ENCODE measurements around the gene PKD2L1.

PKD2L1 gene

DNA sequence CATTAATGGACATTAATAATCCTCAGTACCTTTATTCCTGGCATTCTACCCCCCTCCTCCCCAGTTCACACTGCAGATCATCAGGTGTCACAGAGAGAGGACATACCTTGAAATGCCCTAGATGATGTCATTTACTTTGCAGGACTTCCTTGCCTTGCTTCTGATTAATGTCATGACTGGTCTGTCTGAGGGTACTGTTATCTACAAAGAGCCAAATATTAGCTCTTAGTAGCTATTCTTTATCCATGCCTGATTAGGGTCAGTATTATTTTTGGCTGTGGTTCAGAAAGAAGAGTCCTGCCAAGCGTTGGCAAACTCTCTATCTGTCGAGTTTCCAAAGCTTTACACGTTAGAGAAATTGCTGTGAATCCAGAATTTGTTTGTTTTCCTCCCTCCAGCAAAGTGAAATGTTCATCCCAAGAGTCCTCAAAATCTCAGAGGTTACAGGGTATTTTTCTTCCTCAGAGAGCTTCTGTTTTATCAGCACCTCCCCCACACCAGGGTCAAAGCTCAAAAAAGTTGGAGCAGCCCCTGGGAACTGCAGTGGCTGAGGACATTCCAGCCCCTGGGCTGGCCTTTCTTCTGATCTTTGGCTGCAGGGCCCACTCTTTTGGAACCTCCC is 29.6 kb upstream of the PKD2L1 start:
- H4K20me1 ChIP-seq = peaks cover 0 to 100% (median 58%) of the 10 kb centered on the region in 11 experiments; a peak in 17 of 22 replicates
- H3K27ac ChIP-seq = no peak overlapping the region
- H3K27me3 ChIP-seq = no peaks in the 10 kb centered on the region
- H3K4me2 ChIP-seq = no peak overlapping the region
- no peak overlapping the region for H3K4me3 ChIP-seq
- TF ChIP-seq Cebpa-rat (IDR thresholded peaks at IDR 0.05) = no peak
- no peak overlapping the region for H3K9ac ChIP-seq
- H3K36me3 ChIP-seq = peaks cover 73 to 100% (median 96%) of the 10 kb centered on the region in 11 experiments
- no peaks in the 10 kb centered on the region for H3K9me3 ChIP-seq (replicated peaks in 1 of 11)
- H3K4me1 ChIP-seq = peaks cover 0 to 33% (median 1%) of the 10 kb centered on the region in 10 experiments; a peak in 9 of 20 replicates

DNA sequence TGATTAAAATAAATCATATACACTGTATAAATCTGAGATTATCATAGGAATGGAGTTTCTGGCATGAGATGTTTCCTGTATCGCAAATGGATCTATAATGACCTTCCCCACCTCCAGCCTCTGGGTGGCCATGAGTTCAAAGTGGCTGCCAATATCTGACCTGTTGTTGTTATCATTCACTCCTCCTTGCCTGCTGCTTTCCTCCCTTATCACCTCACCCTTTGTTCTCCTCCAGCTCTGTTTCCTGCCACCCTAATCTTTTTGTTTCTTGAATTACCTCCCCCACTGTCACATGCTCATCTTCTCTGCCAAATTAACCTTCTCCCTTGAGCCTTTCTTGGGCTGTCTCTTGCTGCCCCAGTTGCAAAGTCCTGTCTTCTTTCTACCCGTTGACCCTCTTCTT is 29.0 kb upstream of the PKD2L1 start:
- Histone ChIP-seq H3K4me2 (no peak overlapping the region), H3K4me1 (peaks cover 0 to 27% (median 0%) of the 10 kb centered on the region in 10 experiments; a peak in 3 of 20 replicates), H3K9me3 (replicated peaks in 1 of 11) (no peaks in the 10 kb centered on the region), H3K9ac (no peak overlapping the region), H3K27me3 (no peaks in the 10 kb centered on the region), H3K4me3 (no peak overlapping the region), H3K27ac (no peak overlapping the region), H4K20me1 (peaks cover 0 to 100% (median 60%) of the 10 kb centered on the region in 11 experiments; a peak in 17 of 22 replicates), H3K36me3 (peaks cover 79 to 100% (median 98%) of the 10 kb centered on the region in 11 experiments)
- TF ChIP-seq Cebpa-rat (IDR thresholded peaks at IDR 0.05) = no peak

DNA sequence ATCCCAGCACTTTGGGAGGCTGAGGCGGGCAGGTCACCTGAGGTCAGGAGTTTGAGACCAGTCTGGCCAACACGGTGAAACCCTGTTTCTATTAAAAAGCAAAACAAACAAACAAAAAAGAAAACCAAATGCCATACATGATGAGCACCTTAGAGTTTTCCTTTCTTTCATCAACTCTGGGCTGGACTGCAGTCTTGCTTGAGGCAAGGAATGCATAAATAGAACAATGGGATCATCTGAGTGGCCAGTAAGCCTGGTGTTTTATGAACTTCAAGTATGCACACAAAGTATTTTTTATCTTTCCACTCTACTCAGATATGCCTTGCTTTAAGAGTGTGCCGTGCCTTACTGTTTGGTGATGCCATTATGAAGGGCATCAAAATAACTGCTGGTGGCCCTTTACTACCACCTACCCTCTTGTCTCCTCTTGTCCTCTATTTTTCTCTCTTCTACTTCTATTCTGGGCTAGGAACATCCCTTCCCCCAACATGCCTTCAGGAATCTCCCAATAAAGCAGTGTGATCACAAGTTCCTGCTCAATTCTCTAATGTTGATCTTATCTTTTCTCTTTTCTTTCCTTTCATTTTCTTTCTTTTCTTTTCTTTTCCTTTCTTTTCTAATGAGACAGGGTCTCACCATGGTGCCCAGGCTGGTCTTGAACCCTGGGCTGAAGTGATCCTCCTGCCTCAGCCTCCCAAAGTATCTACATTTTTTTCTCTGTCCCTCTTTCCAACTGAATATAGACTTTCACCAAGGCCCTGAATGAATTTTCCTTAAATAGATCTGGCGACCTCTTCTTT is 27.2 kb upstream of the PKD2L1 start:
- H3K9me3 ChIP-seq (replicated peaks in 1 of 11) = no peaks in the 10 kb centered on the region
- no peak overlapping the region for H3K4me2 ChIP-seq
- no peaks in the 10 kb centered on the region for H3K27me3 ChIP-seq
- no peak overlapping the region for H3K27ac ChIP-seq
- no peak for TF ChIP-seq Cebpa-rat (IDR thresholded peaks at IDR 0.05)
- H3K4me1 ChIP-seq = peaks cover 0 to 11% (median under 1%) of the 10 kb centered on the region in 10 experiments; a peak in 5 of 20 replicates
- peaks cover 0 to 100% (median 57%) of the 10 kb centered on the region in 11 experiments; a peak in 19 of 22 replicates for H4K20me1 ChIP-seq
- 0 out of 22 replicates have a peak overlapping the region, but pooled peaks of 1 of the 11 experiments have one; percentile 12 for H3K9ac ChIP-seq
- H3K36me3 ChIP-seq = peaks cover 95 to 100% (median 98%) of the 10 kb centered on the region in 11 experiments
- no peak overlapping the region for H3K4me3 ChIP-seq

DNA sequence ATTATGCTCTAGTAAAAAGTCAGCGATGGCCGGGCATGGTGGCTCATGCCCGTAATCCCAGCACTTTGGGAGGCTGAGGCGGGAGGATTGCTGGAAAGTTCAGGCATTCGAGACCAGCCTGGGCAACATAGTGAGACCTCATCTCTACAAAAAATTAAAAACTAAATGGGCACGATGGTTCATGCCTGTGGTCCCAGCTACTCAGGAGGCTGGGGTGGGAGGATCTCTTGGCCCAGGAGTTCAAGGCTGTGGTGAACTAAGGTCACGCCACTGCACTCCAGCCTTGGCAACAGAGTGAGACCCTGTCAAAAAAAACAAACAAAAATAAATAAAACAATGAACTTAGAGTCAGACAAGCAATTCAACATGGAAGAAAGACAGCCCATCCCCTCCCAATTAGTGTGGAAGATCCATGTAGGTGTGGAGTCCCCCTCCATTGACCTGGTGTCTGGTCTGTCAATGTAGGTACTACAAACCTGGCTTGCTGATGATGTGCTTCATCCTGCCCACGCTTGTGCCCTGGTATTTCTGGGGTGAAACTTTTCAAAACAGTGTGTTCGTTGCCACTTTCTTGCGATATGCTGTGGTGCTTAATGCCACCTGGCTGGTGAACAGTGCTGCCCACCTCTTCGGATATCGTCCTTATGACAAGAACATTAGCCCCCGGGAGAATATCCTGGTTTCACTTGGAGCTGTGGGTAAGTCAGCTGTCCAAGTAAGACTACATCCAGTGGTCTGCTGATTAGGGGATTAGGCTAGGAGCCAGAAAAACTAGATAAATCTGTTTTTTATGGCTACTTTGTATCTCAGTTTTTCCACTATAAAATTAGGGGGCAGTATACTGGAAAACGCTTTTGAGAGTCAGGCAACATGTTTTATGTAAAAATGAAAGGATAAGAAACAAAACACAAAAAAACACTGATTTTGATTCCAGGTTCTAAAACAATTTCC is 26.3 kb upstream of the PKD2L1 start:
- no peak overlapping the region for H3K9ac ChIP-seq
- H3K27ac ChIP-seq = no peak overlapping the region
- no peak for TF ChIP-seq Cebpa-rat (IDR thresholded peaks at IDR 0.05)

DNA sequence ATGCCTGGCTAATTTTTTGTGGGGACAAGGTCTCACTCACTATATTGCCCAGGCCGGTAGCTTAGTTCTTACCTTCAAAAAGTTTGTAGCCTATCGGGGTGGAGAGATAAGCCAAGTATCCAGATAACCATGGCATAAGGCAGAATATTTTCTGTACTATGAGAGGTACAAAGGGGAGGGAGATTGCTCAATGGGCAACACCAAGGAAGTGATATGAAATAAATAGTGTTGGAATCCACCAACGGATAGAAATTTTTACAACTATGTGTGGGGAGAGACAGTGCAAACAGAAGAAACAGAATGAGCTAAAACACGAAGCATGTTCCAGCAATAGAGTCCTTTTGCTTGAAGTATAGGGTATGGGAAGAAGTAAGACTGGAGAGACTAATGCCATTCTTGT is 25.1 kb upstream of the PKD2L1 start:
- no peak overlapping the region for H3K27ac ChIP-seq
- peaks cover 12 to 28% (median 18%) of the 10 kb centered on the region in 10 experiments for H3K4me1 ChIP-seq
- peaks cover 14 to 100% (median 70%) of the 10 kb centered on the region in 11 experiments; a peak in 20 of 22 replicates for H4K20me1 ChIP-seq
- H3K27me3 ChIP-seq = no peaks in the 10 kb centered on the region
- H3K4me3 ChIP-seq = no peak overlapping the region
- TF ChIP-seq Cebpa-rat (IDR thresholded peaks at IDR 0.05) = no peak
- H3K9ac ChIP-seq = no peak overlapping the region
- H3K36me3 ChIP-seq = peaks cover 97 to 100% (median 98%) of the 10 kb centered on the region in 11 experiments
- no peaks in the 10 kb centered on the region for H3K9me3 ChIP-seq (replicated peaks in 1 of 11)
- no peak overlapping the region for H3K4me2 ChIP-seq

More for the DNA sequence above, 26.3 kb upstream of the PKD2L1 start:
- Histone ChIP-seq H3K4me2 (no peak overlapping the region), H3K27me3 (no peaks in the 10 kb centered on the region), H3K4me3 (no peak overlapping the region), H3K36me3 (peaks cover 97 to 100% (median 98%) of the 10 kb centered on the region in 11 experiments), H3K4me1 (peaks cover 0 to 16% (median 6%) of the 10 kb centered on the region in 10 experiments; a peak in 17 of 20 replicates), H3K9me3 (replicated peaks in 1 of 11) (no peaks in the 10 kb centered on the region), H4K20me1 (peaks cover 1 to 100% (median 67%) of the 10 kb centered on the region in 11 experiments; a peak in 20 of 22 replicates)

GRCh38 chr10:100353770-100354485 is 23.9 kb upstream of the PKD2L1 start:
- peaks cover 24 to 40% (median 30%) of the 10 kb centered on the region in 10 experiments for H3K4me1 ChIP-seq
- no peak overlapping the region for H3K4me2 ChIP-seq
- peaks cover 97 to 100% (median 98%) of the 10 kb centered on the region in 11 experiments for H3K36me3 ChIP-seq
- H3K27ac ChIP-seq = no peak overlapping the region
- no peak for TF ChIP-seq Cebpa-rat (IDR thresholded peaks at IDR 0.05)
- H3K9ac ChIP-seq = no peak overlapping the region
- H3K27me3 ChIP-seq = no peaks in the 10 kb centered on the region
- no peak overlapping the region for H3K4me3 ChIP-seq
- peaks cover 25 to 100% (median 70%) of the 10 kb centered on the region in 11 experiments; a peak in 21 of 22 replicates for H4K20me1 ChIP-seq
- no peaks in the 10 kb centered on the region for H3K9me3 ChIP-seq (replicated peaks in 1 of 11)

DNA sequence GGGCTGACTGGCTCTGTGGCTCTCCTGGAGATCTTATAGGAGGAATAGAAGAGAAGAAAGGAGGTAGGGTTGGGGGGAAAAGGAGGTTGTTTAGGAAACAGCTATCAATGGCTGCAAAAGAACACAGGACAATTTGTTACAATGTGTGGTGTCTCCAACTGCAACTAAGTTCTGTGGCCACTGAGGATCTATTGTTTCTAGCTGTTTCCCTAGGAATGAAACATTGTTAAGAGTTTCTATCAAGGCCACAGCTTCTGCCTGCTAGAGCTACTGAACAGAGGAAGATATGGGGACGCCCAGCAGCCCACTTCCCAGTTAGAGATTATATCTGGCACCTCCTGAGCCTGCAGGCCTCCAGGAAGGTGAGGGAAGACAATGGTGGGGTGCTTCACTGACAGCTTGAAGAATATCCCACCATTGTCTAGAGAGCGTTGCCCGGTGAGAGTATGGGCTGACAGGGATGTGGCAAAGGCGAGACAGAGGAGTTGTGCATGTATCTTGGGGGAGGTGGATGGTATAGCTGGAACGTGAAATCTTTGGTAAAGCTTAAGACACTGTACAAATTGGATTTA is 21.0 kb upstream of the PKD2L1 start:
- H3K27me3 ChIP-seq = no peaks in the 10 kb centered on the region
- peaks cover 35 to 82% (median 68%) of the 10 kb centered on the region in 11 experiments; a peak in 21 of 22 replicates for H4K20me1 ChIP-seq
- H3K9ac ChIP-seq = peak overlapping the region in 9 of 11 experiments; percentile 20 to 93 (median 83); a peak in 14 of 22 replicates
- no peaks in the 10 kb centered on the region for H3K9me3 ChIP-seq (replicated peaks in 1 of 11)
- TF ChIP-seq Cebpa-rat (IDR thresholded peaks at IDR 0.05) = no peak
- peaks cover 34 to 55% (median 43%) of the 10 kb centered on the region in 10 experiments for H3K4me1 ChIP-seq
- peak overlapping the region in 9 of 10 experiments; percentile 84 to 97 (median 94); a peak in 14 of 20 replicates for H3K4me3 ChIP-seq
- peaks cover 72 to 82% (median 79%) of the 10 kb centered on the region in 11 experiments for H3K36me3 ChIP-seq
- peak overlapping the region; percentile 87 to 99 (median 97) for H3K4me2 ChIP-seq
- H3K27ac ChIP-seq = no peak overlapping the region

All from BLaER1 treated with 17β-estradiol and CSF1 and Interleukin-3, amounts not matched to agents 10 nM and 100 nM (cell line).